SIG-M5 treated with dmso at 0.1 percent for 504 hours (cell line): ENCODE results near the gene TMEM161A.
"Not testable (repeated sequence)": the region's sequence is repeated elsewhere in the genome, so short reads cannot be mapped to it uniquely, and the experiment has no call there.

ENCODE experiments used
- DNase-seq: peaks from one replicate; lab custom pipeline; 2025; ENCODE audit not compliant: unreplicated experiment; lab: John Stamatoyannopoulos, UW

TMEM161A gene

GRCh38 chr19:19155495-19156219 lies 17.4 kb upstream of the TMEM161A start:
- no peak for DNase-seq

GRCh38 chr19:19154768-19155494 lies 16.7 kb upstream of the TMEM161A start:
- DNase-seq: no peak

- no peak for DNase-seq
These were observed 14.5 kb upstream of the TMEM161A start for GRCh38 chr19:19152668-19153384.

GRCh38 chr19:19151418-19151817 lies 13.1 kb upstream of the TMEM161A start:
- DNase-seq: no peak

- DNase-seq: no peak
These were observed 11.2 kb upstream of the TMEM161A start for GRCh38 chr19:19149435-19149834.

GRCh38 chr19:19148504-19148903 lies 10.2 kb upstream of the TMEM161A start:
- not testable (repeated sequence) for DNase-seq

GRCh38 chr19:19147344-19147743 lies 9.1 kb upstream of the TMEM161A start:
- no peak for DNase-seq

GRCh38 chr19:19146865-19147264 lies 8.6 kb upstream of the TMEM161A start:
- no peak for DNase-seq

GRCh38 chr19:19145684-19146608 lies 7.7 kb upstream of the TMEM161A start:
- DNase-seq: peak; percentile 35

- no peak for DNase-seq
These were observed 7.0 kb upstream of the TMEM161A start for GRCh38 chr19:19145281-19145680.

GRCh38 chr19:19142347-19142746 lies 4.1 kb upstream of the TMEM161A start:
- DNase-seq: no peak

- no peak for DNase-seq
These were observed 2.2 kb upstream of the TMEM161A start for GRCh38 chr19:19140476-19140875.

GRCh38 chr19:19139876-19140229 lies 1.6 kb upstream of the TMEM161A start:
- DNase-seq: no peak

GRCh38 chr19:19137556-19138108 lies 646 bp downstream of the TMEM161A start:
- DNase-seq: no peak

GRCh38 chr19:19135713-19136112 lies 2.6 kb downstream of the TMEM161A start:
- not testable (repeated sequence) for DNase-seq

GRCh38 chr19:19134687-19135158 lies 3.6 kb downstream of the TMEM161A start:
- DNase-seq: no peak

GRCh38 chr19:19133985-19134384 lies 4.3 kb downstream of the TMEM161A start:
- DNase-seq: no peak

GRCh38 chr19:19132912-19133311 lies 5.4 kb downstream of the TMEM161A start:
- no peak for DNase-seq

GRCh38 chr19:19131989-19132388 lies 6.3 kb downstream of the TMEM161A start:
- no peak for DNase-seq

- DNase-seq: no peak
These were observed 12.2 kb downstream of the TMEM161A start for GRCh38 chr19:19126102-19126501.
